H1 (cell line): ENCODE data around the gene MBD3L1. TPM values are rescaled to one million over a fixed set of nuclear protein-coding genes. Genes with fewer than 3 reads are reported as not detected.

ENCODE experiments used
- CTCF ChIA-PET: fragments of 300-600 bp; sonication (Branson Sonifier 250); formaldehyde crosslinking; loops from one replicate; lab custom pipeline; 2021; ENCODE audit not compliant: partially characterized antibody; lab: Charles Lee
- POLR2A ChIA-PET: fragments of 300-600 bp; sonication (Branson Sonifier 250); formaldehyde crosslinking; loops from one replicate; lab custom pipeline; 2021; ENCODE audit warnings: inconsistent platforms; ENCODE audit not compliant: partially characterized antibody; lab: Charles Lee
- DNase-seq, 2 experiments: peaks; one replicate each; pipeline versions ENCODE4 v3.0.0 to v3.0.0-alpha.2; 2010 to 2022; ENCODE audit warnings: low spot score in 2 of 2, low read depth in 1 of 2, mixed read lengths in 1 of 2
- FAIRE-seq: peaks from 2 replicates; lab custom pipeline; 2011; peaks lifted over from hg19 to GRCh38; lab: Jason Lieb, UNC
- H2AFZ ChIP-seq: 2 replicates; pipeline ENCODE4 v1.8.1; 2012; ENCODE audit warnings: low read length, inconsistent platforms
- H2AK5ac ChIP-seq: 2 replicates; pipeline ENCODE4 v1.6.1; 2013; ENCODE audit warnings: low read depth, low read length
- H2BK120ac ChIP-seq: replicated peaks from 2 replicates; pipeline ENCODE3; 2013; ENCODE audit warnings: low read depth, low read length, inconsistent platforms
- H2BK12ac ChIP-seq: 2 replicates; pipeline ENCODE4 v1.6.1; 2013; ENCODE audit warnings: low read depth, low read length
- H2BK15ac ChIP-seq: 2 replicates; pipeline ENCODE4 v1.6.1; 2013; ENCODE audit warnings: low read length
- H2BK20ac ChIP-seq: 2 replicates; pipeline ENCODE4 v1.6.1; 2013; ENCODE audit warnings: low read length
- H2BK5ac ChIP-seq: 2 replicates; pipeline ENCODE4 v1.6.1; 2013; ENCODE audit warnings: low read depth, low read length
- H3K14ac ChIP-seq: 2 replicates; pipeline ENCODE4 v1.6.1; 2013; ENCODE audit warnings: inconsistent platforms; ENCODE audit not compliant: insufficient read length
- H3K18ac ChIP-seq: 2 replicates; pipeline ENCODE4 v1.6.1; 2013; ENCODE audit warnings: low read length; ENCODE audit errors: extremely low read depth
- H3K23ac ChIP-seq: 2 replicates; pipeline ENCODE4 v1.6.1; 2013; ENCODE audit warnings: inconsistent platforms; ENCODE audit not compliant: insufficient read length
- H3K23me2 ChIP-seq: 2 replicates; pipeline ENCODE4 v1.6.1; 2013; ENCODE audit warnings: low read depth, low read length
- H3K27ac ChIP-seq: 2 replicates; pipeline ENCODE4 v1.6.1; 2011; ENCODE audit warnings: low read depth, low read length, inconsistent platforms
- H3K27me3 ChIP-seq, 4 experiments: replicated peaks in 1 of 4; 1 replicate in 1 of 4; 2 replicates in 3 of 4; pipeline versions ENCODE4 v1.6.1 to v1.8.1; 2011 to 2013; ENCODE audit warnings: low read length in 3 of 4, mild to moderate bottlenecking in 3 of 4, inconsistent platforms in 2 of 4, mixed read lengths in 2 of 4, moderate library complexity in 1 of 4; ENCODE audit not compliant: control insufficient read depth in 3 of 4, insufficient read depth in 3 of 4; ENCODE audit errors: extremely low read depth in 1 of 4
- H3K36me3 ChIP-seq, 4 experiments: 2 replicates each; pipeline versions ENCODE4 v1.6.1 to v1.8.1; 2011 to 2013; ENCODE audit warnings: mild to moderate bottlenecking in 4 of 4, low read length in 3 of 4, moderate library complexity in 2 of 4, control low read depth in 1 of 4, inconsistent platforms in 1 of 4; ENCODE audit not compliant: insufficient read depth in 4 of 4, control insufficient read depth in 2 of 4
- H3K4ac ChIP-seq: replicated peaks from 2 replicates; pipeline ENCODE3; 2013; ENCODE audit warnings: low read length, low read depth, mixed read lengths, inconsistent platforms; ENCODE audit not compliant: insufficient read length
- H3K4me1 ChIP-seq, 4 experiments: replicated peaks in 1 of 4; 1 replicate in 1 of 4; 2 replicates in 3 of 4; pipeline versions ENCODE4 v1.6.1 to v1.8.1; 2011 to 2013; ENCODE audit warnings: low read length in 3 of 4, inconsistent platforms in 2 of 4, mixed read lengths in 1 of 4; ENCODE audit not compliant: insufficient read depth in 4 of 4, control insufficient read depth in 3 of 4
- H3K4me2 ChIP-seq, 2 experiments: 2 replicates each; pipeline versions ENCODE4 v1.6.1 to v1.8.1; 2011 to 2013; ENCODE audit warnings: low read depth in 2 of 2, low read length in 2 of 2, control low read depth in 1 of 2, inconsistent platforms in 1 of 2, mild to moderate bottlenecking in 1 of 2; ENCODE audit not compliant: insufficient read depth in 1 of 2
- H3K4me3 ChIP-seq, 4 experiments: fragments of 200-600, 300-600 bp in 1 of 4; sonication (generic), shearing (Covaris generic), sonication (Bioruptor Twin) in 1 of 4; 2 replicates each; pipeline versions ENCODE4 v1.5.1 to v1.8.1; 2011 to 2016; ENCODE audit warnings: low read length in 4 of 4, low read depth in 3 of 4, control low read depth in 2 of 4, inconsistent platforms in 2 of 4, mild to moderate bottlenecking in 2 of 4, mixed read lengths in 1 of 4, moderate library complexity in 1 of 4; ENCODE audit not compliant: insufficient read depth in 2 of 4; ENCODE audit errors: extremely low read depth in 1 of 4
- H3K56ac ChIP-seq: replicated peaks from 2 replicates; pipeline ENCODE3; 2013; ENCODE audit warnings: low read depth, mild to moderate bottlenecking, mixed read lengths, low read length, inconsistent platforms; ENCODE audit not compliant: insufficient read length
- H3K79me1 ChIP-seq: 2 replicates; pipeline ENCODE4 v1.6.1; 2013; ENCODE audit warnings: low read depth, low read length, control low read depth
- H3K79me2 ChIP-seq, 2 experiments: 2 replicates each; pipeline versions ENCODE4 v1.6.1 to v1.8.1; 2012 to 2013; ENCODE audit warnings: low read length in 2 of 2, mild to moderate bottlenecking in 2 of 2, inconsistent platforms in 1 of 2; ENCODE audit not compliant: insufficient read depth in 2 of 2, control insufficient read depth in 1 of 2
- H3K9ac ChIP-seq, 4 experiments: replicated peaks in 1 of 4; 1 replicate in 1 of 4; 2 replicates in 3 of 4; pipeline versions ENCODE4 v1.6.1 to v1.8.1; 2011 to 2013; ENCODE audit warnings: low read depth in 3 of 4, low read length in 3 of 4, control low read depth in 2 of 4, mild to moderate bottlenecking in 2 of 4, moderate library complexity in 2 of 4, inconsistent platforms in 1 of 4; ENCODE audit errors: extremely low read depth in 1 of 4
- H3K9me3 ChIP-seq, 2 experiments: 2 replicates each; pipeline versions ENCODE4 v1.6.1 to v1.8.1; 2012 to 2013; ENCODE audit warnings: mild to moderate bottlenecking in 2 of 2, moderate library complexity in 2 of 2, control low read depth in 1 of 2, inconsistent platforms in 1 of 2, low read depth in 1 of 2, low read length in 1 of 2, mixed read lengths in 1 of 2; ENCODE audit not compliant: insufficient read depth in 2 of 2
- H4K20me1 ChIP-seq, 2 experiments: replicated peaks in 1 of 2; 2 replicates each; pipeline versions ENCODE3 to v1.8.1; 2011 to 2013; ENCODE audit warnings: inconsistent platforms in 2 of 2, low read length in 2 of 2, mild to moderate bottlenecking in 1 of 2; ENCODE audit not compliant: insufficient read depth in 2 of 2, control insufficient read depth in 1 of 2
- H4K5ac ChIP-seq: 2 replicates; pipeline ENCODE4 v1.6.1; 2013; ENCODE audit warnings: low read length, low read depth, mixed read lengths, inconsistent platforms; ENCODE audit not compliant: insufficient read length
- H4K8ac ChIP-seq: 2 replicates; pipeline ENCODE4 v1.8.0; 2013; ENCODE audit warnings: mild to moderate bottlenecking, moderate library complexity, low read length, inconsistent platforms; ENCODE audit not compliant: insufficient read depth; ENCODE audit errors: extremely low read depth
- H4K91ac ChIP-seq: replicated peaks from 2 replicates; pipeline ENCODE3; 2013; ENCODE audit warnings: low read length, mixed read lengths, inconsistent platforms; ENCODE audit not compliant: insufficient read length
- CEBPB ChIP-seq: IDR thresholded peaks from 2 replicates; pipeline ENCODE4 v1.6.1; 2012; ENCODE audit warnings: low read depth, low read length
- SAP30 ChIP-seq: fragments of 300-600 bp; sonication (generic); IDR thresholded peaks from 2 replicates; pipeline ENCODE4 v1.7.1; 2012; ENCODE audit warnings: low read length, moderate library complexity, mild to moderate bottlenecking, inconsistent platforms; ENCODE audit not compliant: insufficient read depth, insufficient replicate concordance
- WGBS, 2 experiments: shearing (Covaris generic) in 1 of 2; methylation state at CpG; one replicate each; pipeline versions ENCODE4 v1.1.6 to v1.1.7; 2013 to 2015; ENCODE audit warnings: low lambda C conversion rate in 2 of 2, mixed read lengths in 2 of 2, inconsistent platforms in 1 of 2, low coverage in 1 of 2, missing lambda C conversion rate in 1 of 2; ENCODE audit not compliant: insufficient replicate concordance in 2 of 2, insufficient coverage in 1 of 2, insufficient read length in 1 of 2; ENCODE audit errors: extremely low coverage in 1 of 2, missing lambda C conversion rate in 1 of 2; 5-methylcytosine and 5-hydroxymethylcytosine counted together
- polyA plus RNA-seq, 7 experiments: library from polyadenylated mRNA; depleted of rRNA in 3 of 7; stranded (reverse) in 5 of 7; unstranded in 2 of 7; fragments of >200 nt in 5 of 7; fragments of 200-250 nt in 2 of 7; gene quantifications; 1 replicate in 5 of 7; 2 replicates in 1 of 7; 4 replicates in 1 of 7; pipeline versions ENCODE4 v1.2.1 to v1.2.3, GENCODE V29; 2011 to 2013; ENCODE audit warnings: missing spikeins in 2 of 7, mixed read lengths in 2 of 7
- total RNA-seq: library from RNA; stranded (reverse); fragmentation: NEBNext Ultra II Directional; extraction: Animal tissue kit (Norgen Biotek cat#: 25700); gene quantifications from 2 replicates; pipeline ENCODE4 v1.2.1, GENCODE V29; 2021

Gene MBD3L1
- total and polyA plus RNA-seq, 2 of the 8 experiments (the other 6 are each of a cell fraction or from before 2014, with no cell fraction given), result not detected

DNA sequence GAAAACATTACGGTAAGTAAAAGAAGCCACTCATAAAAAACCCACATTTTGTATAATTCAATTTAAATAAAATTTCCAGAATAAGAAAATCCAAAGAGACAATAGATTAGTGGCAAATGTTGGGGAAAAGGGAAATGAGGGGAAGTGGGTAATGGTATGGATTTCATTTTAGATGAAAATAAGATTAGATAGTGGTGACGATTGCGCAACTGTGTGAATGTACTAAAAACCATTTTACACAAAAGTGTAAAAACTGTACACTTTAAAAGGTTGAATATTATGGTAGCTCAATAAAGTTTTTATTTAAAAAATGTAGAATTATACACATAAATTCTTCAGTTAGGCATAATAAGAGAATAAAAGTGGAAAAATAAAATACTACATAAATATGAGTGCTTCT, 3.7 kb downstream of the MBD3L1 start:
- FAIRE-seq, result no peak
- DNase-seq, result no peak
- Histone ChIP-seq H3K18ac (no peak overlapping the region), H3K14ac (no peak overlapping the region), H3K23me2 (no peaks in the 10 kb centered on the region; the same call in 1 of the 2 replicates), H2BK20ac (no peak overlapping the region), H2AFZ (no peak overlapping the region), H4K20me1 (no peaks in the 10 kb centered on the region), H3K79me1 (no peaks in the 10 kb centered on the region), H3K9me3 (peaks cover 26 to 28% of the 10 kb centered on the region in 2 experiments), H2BK5ac (no peak overlapping the region), H3K4me3 (no peak overlapping the region), H3K23ac (no peak overlapping the region), H3K4ac (no peak overlapping the region), H3K56ac (no peak overlapping the region), H2AK5ac (no peak overlapping the region), H3K4me2 (no peak overlapping the region), H3K27ac (no peak overlapping the region), H3K4me1 (no peaks in the 10 kb centered on the region), H3K36me3 (no peaks in the 10 kb centered on the region), H3K9ac (no peak overlapping the region), H4K5ac (no peak overlapping the region), H2BK12ac (no peak overlapping the region), H2BK15ac (no peak overlapping the region), H4K91ac (no peak overlapping the region), H4K8ac (no peak overlapping the region), H2BK120ac (no peak overlapping the region), H3K27me3 (no peaks in the 10 kb centered on the region), H3K79me2 (no peaks in the 10 kb centered on the region)
- TF ChIP-seq CEBPB (peak; percentile 91), SAP30 (no peak)
- CTCF ChIA-PET, result no interaction called here
- WGBS, 2 experiments, result 96 to 100% methylated on average over 2 to 3 of the region's 3 CpGs
- POLR2A ChIA-PET, result no interaction called here
